HEK293 (cell line): Measurements from ENCODE around the gene RALGAPA2.

Experiments used
- CTCF ChIA-PET: fragments of 350-600 bp; formaldehyde crosslinking; extraction: SDS; loops from one replicate; lab custom pipeline; 2021; ENCODE audit warnings: antibody characterized with exemption; lab: Yijun Ruan, JAX
- POLR2A ChIA-PET: fragments of 300-600 bp; formaldehyde crosslinking; extraction: SDS; loops from one replicate; lab custom pipeline; 2020; ENCODE audit warnings: antibody characterized with exemption, inconsistent platforms; lab: Yijun Ruan, JAX
- H3K27ac ChIP-seq: fragments of 200-500 bp; sonication (Bioruptor generic); 2 replicates; pipeline ENCODE4 v1.5.1; 2014; ENCODE audit warnings: low read depth, low read length, control low read depth, inconsistent platforms; ENCODE audit errors: extremely low read depth
- H3K36me3 ChIP-seq, 2 experiments: fragments of 200-500 bp in 1 of 2; sonication (Bioruptor generic) in 1 of 2; 1 replicate in 1 of 2; 2 replicates in 1 of 2; pipeline ENCODE4 v1.5.1; 2014 to 2017; ENCODE audit warnings: inconsistent platforms in 2 of 2, low read length in 2 of 2; ENCODE audit not compliant: control insufficient read depth in 2 of 2, insufficient read depth in 1 of 2
- H3K4me1 ChIP-seq: fragments of 200-500 bp; sonication (Bioruptor generic); 2 replicates; pipeline ENCODE4 v1.5.1; 2014; ENCODE audit warnings: mild to moderate bottlenecking, low read length, inconsistent platforms; ENCODE audit not compliant: control insufficient read depth, insufficient read depth
- H3K4me3 ChIP-seq: 2 replicates; pipeline ENCODE4 v1.5.1; 2011; ENCODE audit warnings: low read depth, mild to moderate bottlenecking, control low read depth, low read length, moderate library complexity
- H3K9me3 ChIP-seq: fragments of 200-500 bp; sonication (Bioruptor generic); 2 replicates; pipeline ENCODE4 v1.5.1; 2014; ENCODE audit warnings: low read depth, low read length, inconsistent platforms; ENCODE audit not compliant: control insufficient read depth, insufficient read depth
- AEBP2 ChIP-seq: fragments of 450-650 bp; formaldehyde crosslinking; IDR thresholded peaks from 2 replicates; pipeline ENCODE4 v1.5.1; 2016; ENCODE audit warnings: missing biosample characterization, missing genetic modification characterization, borderline replicate concordance
- GFI1B ChIP-seq: fragments of 450-650 bp; formaldehyde crosslinking; IDR thresholded peaks from 2 replicates; pipeline ENCODE4 v1.5.1; 2016; ENCODE audit warnings: missing biosample characterization, missing genetic modification characterization
- GLIS1 ChIP-seq: fragments of 450-650 bp; formaldehyde crosslinking; IDR thresholded peaks from 2 replicates; pipeline ENCODE4 v1.5.1; 2016; ENCODE audit warnings: missing biosample characterization, missing genetic modification characterization
- HIC1 ChIP-seq: fragments of 450-650 bp; formaldehyde crosslinking; IDR thresholded peaks from 2 replicates; pipeline ENCODE4 v1.5.1; 2016; ENCODE audit warnings: missing biosample characterization, missing genetic modification characterization
- OVOL3 ChIP-seq: fragments of 450-650 bp; formaldehyde crosslinking; IDR thresholded peaks from 2 replicates; pipeline ENCODE4 v1.5.1; 2016; ENCODE audit warnings: missing biosample characterization, missing genetic modification characterization
- PBX3 ChIP-seq: sonication (generic); formaldehyde crosslinking; IDR thresholded peaks from 2 replicates; pipeline ENCODE4 v1.8.1; 2022; ENCODE audit warnings: mild to moderate bottlenecking, moderate library complexity, missing genetic modification reagents
- RBAK ChIP-seq: fragments of 450-650 bp; formaldehyde crosslinking; IDR thresholded peaks from 2 replicates; pipeline ENCODE4 v1.5.1; 2016; ENCODE audit warnings: missing biosample characterization, missing genetic modification characterization
- SCRT2 ChIP-seq: fragments of 450-650 bp; formaldehyde crosslinking; IDR thresholded peaks from 2 replicates; pipeline ENCODE4 v1.5.1; 2016; ENCODE audit warnings: missing biosample characterization, missing genetic modification characterization
- TRIM28 ChIP-seq: IDR thresholded peaks from 2 replicates; pipeline ENCODE4 v1.6.1; 2011; ENCODE audit warnings: low read length, control low read depth, borderline replicate concordance
- WT1 ChIP-seq: fragments of 450-650 bp; formaldehyde crosslinking; IDR thresholded peaks from 2 replicates; pipeline ENCODE4 v1.5.1; 2016; ENCODE audit warnings: missing biosample characterization, missing genetic modification characterization
- ZBTB1 ChIP-seq: fragments of 450-650 bp; formaldehyde crosslinking; IDR thresholded peaks from 2 replicates; pipeline ENCODE4 v1.5.1; 2016; ENCODE audit warnings: missing biosample characterization, missing genetic modification characterization
- ZBTB48 ChIP-seq: fragments of 450-650 bp; formaldehyde crosslinking; IDR thresholded peaks from 2 replicates; pipeline ENCODE4 v1.5.1; 2016; ENCODE audit warnings: missing biosample characterization, missing genetic modification characterization
- ZBTB7A ChIP-seq: fragments of 450-650 bp; formaldehyde crosslinking; IDR thresholded peaks from 2 replicates; pipeline ENCODE4 v1.5.1; 2016; ENCODE audit warnings: low read depth, missing biosample characterization, missing genetic modification characterization
- ZBTB8A ChIP-seq: fragments of 450-650 bp; formaldehyde crosslinking; IDR thresholded peaks from 2 replicates; pipeline ENCODE4 v1.5.1; 2016; ENCODE audit warnings: missing biosample characterization, missing genetic modification characterization
- ZNF266 ChIP-seq: fragments of 450-650 bp; formaldehyde crosslinking; IDR thresholded peaks from 2 replicates; pipeline ENCODE4 v1.5.1; 2016; ENCODE audit warnings: missing biosample characterization, missing genetic modification characterization, low read depth
- ZNF280C ChIP-seq: fragments of 450-650 bp; formaldehyde crosslinking; IDR thresholded peaks from 2 replicates; pipeline ENCODE4 v1.5.1; 2016; ENCODE audit warnings: missing biosample characterization, missing genetic modification characterization
- ZNF311 ChIP-seq: fragments of 450-650 bp; formaldehyde crosslinking; IDR thresholded peaks from 2 replicates; pipeline ENCODE4 v1.5.1; 2017; ENCODE audit warnings: missing biosample characterization, missing genetic modification characterization, borderline replicate concordance
- ZNF335 ChIP-seq: fragments of 450-650 bp; formaldehyde crosslinking; conservative IDR thresholded peaks from 2 replicates; pipeline ENCODE4 v1.5.1; 2016; ENCODE audit warnings: missing biosample characterization, missing genetic modification characterization
- ZNF391 ChIP-seq: fragments of 450-650 bp; formaldehyde crosslinking; IDR thresholded peaks from 2 replicates; pipeline ENCODE4 v1.5.1; 2016; ENCODE audit warnings: low read depth, missing biosample characterization, missing genetic modification characterization, borderline replicate concordance
- ZNF488 ChIP-seq: fragments of 450-650 bp; formaldehyde crosslinking; IDR thresholded peaks from 2 replicates; pipeline ENCODE4 v1.5.1; 2016; ENCODE audit warnings: missing biosample characterization, missing genetic modification characterization
- ZNF585B ChIP-seq: fragments of 450-650 bp; formaldehyde crosslinking; IDR thresholded peaks from 2 replicates; pipeline ENCODE4 v1.5.1; 2016; ENCODE audit warnings: missing biosample characterization, missing genetic modification characterization
- ZNF621 ChIP-seq: fragments of 450-650 bp; formaldehyde crosslinking; IDR thresholded peaks from 2 replicates; pipeline ENCODE4 v1.5.1; 2017; ENCODE audit warnings: missing biosample characterization, missing genetic modification characterization
- ZNF626 ChIP-seq: fragments of 450-650 bp; sonication (Bioruptor Pico); formaldehyde crosslinking; IDR thresholded peaks from 2 replicates; pipeline ENCODE4 v1.5.1; 2018; ENCODE audit warnings: missing biosample characterization, missing genetic modification characterization, inconsistent platforms
- ZSCAN16 ChIP-seq: fragments of 450-650 bp; formaldehyde crosslinking; IDR thresholded peaks from 2 replicates; pipeline ENCODE4 v1.5.1; 2016; ENCODE audit warnings: missing biosample characterization, missing genetic modification characterization
- ZXDB ChIP-seq: fragments of 450-650 bp; formaldehyde crosslinking; IDR thresholded peaks from 2 replicates; pipeline ENCODE4 v1.5.1; 2016; ENCODE audit warnings: missing biosample characterization, missing genetic modification characterization

RALGAPA2 gene

GRCh38 chr20:20395903-20396568 lies 316.4 kb downstream of the RALGAPA2 start (continued):
- TF ChIP-seq ZNF280C (no peak), ZSCAN16 (tag by site-specific recombination) (no peak), WT1 (tag by site-specific recombination) (no peak), ZNF311 (no peak), GFI1B (tag by site-specific recombination) (no peak)

GRCh38 chr20:20395087-20395486 lies 317.4 kb downstream of the RALGAPA2 start:
- H3K4me3 ChIP-seq, result no peak overlapping the region
- TF ChIP-seq GLIS1 (tag by site-specific recombination), result no peak
- H3K27ac ChIP-seq, result no peak overlapping the region
- CTCF ChIA-PET, result no interaction called here
- POLR2A ChIA-PET, result no interaction called here
- H3K36me3 ChIP-seq, result no peaks in the 10 kb centered on the region
- H3K4me1 ChIP-seq, result no peaks in the 10 kb centered on the region
- no peaks in the 10 kb centered on the region for H3K9me3 ChIP-seq

- Histone ChIP-seq H3K36me3 (no peaks in the 10 kb centered on the region), H3K4me1 (no peaks in the 10 kb centered on the region), H3K27ac (no peak overlapping the region), H3K9me3 (no peaks in the 10 kb centered on the region), H3K4me3 (no peak overlapping the region)
- ChIA-PET POLR2A (no interaction called here), CTCF (no interaction called here)
- TF ChIP-seq SCRT2 (tag by site-specific recombination) (no peak), HIC1 (no peak), TRIM28 (no peak), ZNF266 (tag by site-specific recombination) (no peak), ZNF391 (no peak), ZNF335 (tag by site-specific recombination) (no peak), ZXDB (tag by site-specific recombination) (no peak), ZBTB1 (tag by site-specific recombination) (no peak), ZBTB48 (tag by site-specific recombination) (no peak), ZNF488 (tag by site-specific recombination) (no peak), OVOL3 (no peak), AEBP2 (tag by site-specific recombination) (no peak), RBAK (tag by site-specific recombination) (no peak), ZBTB8A (tag by site-specific recombination) (no peak), PBX3 (no peak), ZBTB7A (tag by site-specific recombination) (no peak), ZNF585B (no peak), ZNF621 (tag by site-specific recombination) (no peak), ZNF626 (tag by site-specific recombination) (no peak)
Measured at GRCh38 chr20:20393207-20394120, 319.0 kb downstream of the RALGAPA2 start.
